ENCODE measurements around the gene HORMAD2. TPM values are rescaled to one million over a fixed set of nuclear protein-coding genes. Genes with fewer than 3 reads are reported as not detected.

Gene HORMAD2
- total RNA-seq, 1 experiment from 2014 or later = not detected

GRCh38 chr22:30221121-30221992 lies 141.1 kb downstream of the HORMAD2 start:
- Histone ChIP-seq H3K4me2 (ENCODE audit: low read length) (no peak overlapping the region), H3K27ac (ENCODE audit: low read length) (no peak overlapping the region), H3F3A (ENCODE audit: low read length, unreplicated experiment) (peaks cover 3% of the 10 kb centered on the region), H3K36me3 (ENCODE audit: low read depth, low read length) (no peaks in the 10 kb centered on the region), H3K4me3 (ENCODE audit: low read length) (no peak overlapping the region), H3K9me3 (ENCODE audit: low read length) (no peaks in the 10 kb centered on the region), H3K9ac (ENCODE audit: low read length) (no peak overlapping the region), H4K20me1 (ENCODE audit: low read length) (no peaks in the 10 kb centered on the region), H2AFZ (ENCODE audit: low read length) (no peak overlapping the region), H3K9me2 (replicated peaks; ENCODE audit: low read length) (no peaks in the 10 kb centered on the region), H3K27me3 (ENCODE audit: low read length) (no peaks in the 10 kb centered on the region), H3K79me2 (ENCODE audit: low read length) (no peaks in the 10 kb centered on the region), H3K4me1 (ENCODE audit: insufficient read depth, low read length) (peaks cover 22% of the 10 kb centered on the region)
- no TSS peak for BruUV-seq (replicated peaks)
- DNase-seq = no peak
- no peak for ATAC-seq
- CTCF ChIA-PET = no interaction called here
- intact Hi-C loops (cut with micrococcal nuclease) = no loop called here
- POLR2A ChIA-PET (ENCODE audit: unreplicated experiment) = no interaction called here
- TF ChIP-seq CTCF (conservative IDR thresholded peaks at IDR 0.05; ENCODE audit: low read depth, low read length) (no peak), EZH2 (IDR thresholded peaks at IDR 0.05; ENCODE audit: low read length, unreplicated experiment) (no peak), EZH2phosphoT487 (IDR thresholded peaks at IDR 0.05; ENCODE audit: borderline replicate concordance, low read length) (no peak)

GRCh38 chr22:30222321-30222720 lies 142.1 kb downstream of the HORMAD2 start:
- H3K27me3 ChIP-seq (ENCODE audit: low read length) = no peaks in the 10 kb centered on the region
- no peak overlapping the region for H3K4me2 ChIP-seq (ENCODE audit: low read length)
- no peaks in the 10 kb centered on the region for H4K20me1 ChIP-seq (ENCODE audit: low read length)
- H3K9me2 ChIP-seq (replicated peaks; ENCODE audit: low read length) = no peaks in the 10 kb centered on the region
- H3K27ac ChIP-seq (ENCODE audit: low read length) = no peak overlapping the region
- peaks cover 3% of the 10 kb centered on the region for H3F3A ChIP-seq (ENCODE audit: low read length, unreplicated experiment)
- peaks cover 29% of the 10 kb centered on the region for H3K4me1 ChIP-seq (ENCODE audit: insufficient read depth, low read length)
- H3K4me3 ChIP-seq (ENCODE audit: low read length) = no peak overlapping the region
- CTCF ChIA-PET = no interaction called here
- no peak overlapping the region for H2AFZ ChIP-seq (ENCODE audit: low read length)
- H3K79me2 ChIP-seq (ENCODE audit: low read length) = no peaks in the 10 kb centered on the region
- intact Hi-C loops (cut with micrococcal nuclease) = no loop called here
- H3K9ac ChIP-seq (ENCODE audit: low read length) = no peak overlapping the region
- ATAC-seq (no peak), DNase-seq (no peak)
- H3K36me3 ChIP-seq (ENCODE audit: low read depth, low read length) = no peaks in the 10 kb centered on the region
- POLR2A ChIA-PET (ENCODE audit: unreplicated experiment) = no interaction called here
- TF ChIP-seq EZH2 (IDR thresholded peaks at IDR 0.05; ENCODE audit: low read length, unreplicated experiment) (no peak), EZH2phosphoT487 (IDR thresholded peaks at IDR 0.05; ENCODE audit: borderline replicate concordance, low read length) (no peak), CTCF (conservative IDR thresholded peaks at IDR 0.05; ENCODE audit: low read depth, low read length) (no peak)
- BruUV-seq (replicated peaks) = no TSS peak
- no peaks in the 10 kb centered on the region for H3K9me3 ChIP-seq (ENCODE audit: low read length)

GRCh38 chr22:30223303-30223702 lies 143.0 kb downstream of the HORMAD2 start:
- intact Hi-C loops (cut with micrococcal nuclease) = no loop called here
- no TSS peak for BruUV-seq (replicated peaks)
- Histone ChIP-seq H3K4me3 (ENCODE audit: low read length) (no peak overlapping the region), H3K27ac (ENCODE audit: low read length) (peak overlapping the region; percentile 92), H3K79me2 (ENCODE audit: low read length) (no peaks in the 10 kb centered on the region), H2AFZ (ENCODE audit: low read length) (no peak overlapping the region), H3K4me1 (ENCODE audit: insufficient read depth, low read length) (peaks cover 39% of the 10 kb centered on the region), H3K9me3 (ENCODE audit: low read length) (no peaks in the 10 kb centered on the region), H3K27me3 (ENCODE audit: low read length) (no peaks in the 10 kb centered on the region), H3K9ac (ENCODE audit: low read length) (peak overlapping the region; percentile 72), H4K20me1 (ENCODE audit: low read length) (no peaks in the 10 kb centered on the region), H3K36me3 (ENCODE audit: low read depth, low read length) (no peaks in the 10 kb centered on the region), H3K9me2 (replicated peaks; ENCODE audit: low read length) (no peaks in the 10 kb centered on the region), H3F3A (ENCODE audit: low read length, unreplicated experiment) (peaks cover 3% of the 10 kb centered on the region), H3K4me2 (ENCODE audit: low read length) (no peak overlapping the region)
- no peak for TF ChIP-seq CTCF (conservative IDR thresholded peaks at IDR 0.05; ENCODE audit: low read depth, low read length)
- ChIA-PET POLR2A (ENCODE audit: unreplicated experiment) (no interaction called here), CTCF (no interaction called here)
- DNase-seq = no peak
- no peak for ATAC-seq

Data from PC-3 (cell line).